Measurements from ENCODE around the gene SPG7. TPM values are rescaled to one million over a fixed set of nuclear protein-coding genes. Genes with fewer than 3 reads are reported as not detected.
A peak's percentile ranks its signal among the peaks of the same experiment; 100 is the strongest.

Gene SPG7
- total and polyA plus RNA-seq, 2 of the 4 experiments (the other 2 are of a cell fraction), result 94.6 to 96.8 TPM

DNA sequence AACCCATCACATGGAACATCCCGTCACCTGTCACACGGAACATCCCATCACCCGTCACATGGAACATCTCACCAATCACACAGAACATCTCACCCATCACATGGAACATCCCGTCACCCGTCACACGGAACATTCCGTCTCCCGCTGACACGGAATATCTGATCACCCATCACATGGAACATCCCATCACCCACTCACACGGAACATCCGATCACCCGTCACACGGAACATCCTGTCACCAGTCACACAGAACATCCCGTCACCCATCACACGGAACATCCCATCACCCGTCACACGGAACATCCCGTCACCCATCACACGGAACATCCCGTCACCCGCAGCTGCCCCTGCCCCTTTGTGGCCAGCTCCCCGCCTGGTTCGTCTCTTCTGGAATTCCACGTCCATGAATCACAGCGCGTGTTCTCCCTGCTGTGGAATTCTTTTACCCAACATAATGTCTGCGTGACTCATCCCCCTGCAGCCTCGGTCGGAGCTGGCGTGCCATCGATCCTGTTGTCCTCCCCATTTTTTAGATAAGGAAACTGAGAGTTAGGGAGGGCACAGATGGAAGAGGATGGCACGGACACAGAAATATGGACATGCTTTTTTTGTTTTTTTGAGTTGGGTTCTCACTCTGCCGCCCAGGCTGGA, 73.0 kb downstream of the SPG7 start:
- ATAC-seq (ENCODE audit: low read depth), result peak; percentile 92
- peak overlapping the region; percentile 92 for H3K14ac ChIP-seq (replicated peaks; ENCODE audit: low read depth, low read length)
- H3K4ac ChIP-seq (ENCODE audit: low read depth, low read length), result peak overlapping the region; percentile 99
- H2AK5ac ChIP-seq (ENCODE audit: low read depth, low read length), result peak overlapping the region; percentile 99
- H4K8ac ChIP-seq (ENCODE audit: low read depth in 2 of 2, low read length in 2 of 2), result peak overlapping the region; percentile 70 to 96
- peak overlapping the region; percentile 78 for H2AFZ ChIP-seq (replicated peaks; ENCODE audit: low read length, poor library complexity)
- dilution Hi-C loops (cut with HindIII; ENCODE audit: low sequenced_read_pairs, unreplicated experiment) (no loop called here), in situ Hi-C loops (cut with MboI; ENCODE audit: low sequenced_read_pairs) (no loop called here), intact Hi-C loops (cut with micrococcal nuclease) (no loop called here)
- H3K23ac ChIP-seq (ENCODE audit: low read depth, low read length), result peak overlapping the region; percentile 96
- peaks cover 17% of the 10 kb centered on the region for H3K4me1 ChIP-seq (ENCODE audit: control insufficient read depth, insufficient read depth, low read length)
- H3K4me2 ChIP-seq (ENCODE audit: low read depth, low read length), result no peak overlapping the region
- H2BK20ac ChIP-seq (ENCODE audit: low read depth, low read length), result peak overlapping the region; percentile 96
- no TSS peak for BruUV-seq (replicated peaks)
- H3K56ac ChIP-seq (ENCODE audit: extremely low read depth, insufficient read depth, low read length), result no peak overlapping the region
- ChIA-PET CTCF (interaction anchor here (1.0 kb wide), 1 partner anchor 9 kb away, joined by 3 read pairs; no protein-coding TSS in a partner anchor), POLR2A (ENCODE audit: unreplicated experiment) (interaction anchor here (0.7 kb wide), 1 partner anchor 21 kb away, joined by 4 read pairs; no protein-coding TSS in a partner anchor)
- H4K91ac ChIP-seq (ENCODE audit: insufficient read depth, low read depth, low read length), result peak overlapping the region; percentile 95
- H3K9me1 ChIP-seq (ENCODE audit: insufficient read depth, low read length), result peaks cover 26% of the 10 kb centered on the region
- H2BK15ac ChIP-seq (ENCODE audit: low read depth, low read length), result peak overlapping the region; percentile 99
- no peaks in the 10 kb centered on the region for H3K9me3 ChIP-seq (ENCODE audit: control insufficient read depth, insufficient read depth, low read length)
- DNase-seq, result peak; percentile 99
- peak overlapping the region; percentile 96 for H2BK120ac ChIP-seq (ENCODE audit: low read depth, low read length)
- peak overlapping the region; percentile 89 for H3K18ac ChIP-seq (ENCODE audit: low read depth, low read length)
- peaks cover 3% of the 10 kb centered on the region; the same call in 1 of the 2 replicates for H4K20me1 ChIP-seq (ENCODE audit: insufficient read depth, low read length)
- H3K36me3 ChIP-seq (ENCODE audit: control insufficient read depth, insufficient read depth, low read length), result peaks cover 6% of the 10 kb centered on the region; the same call in 1 of the 2 replicates
- no peaks in the 10 kb centered on the region for H3K27me3 ChIP-seq (ENCODE audit: control insufficient read depth, insufficient read depth, low read length)
- H2AK9ac ChIP-seq (replicated peaks; ENCODE audit: low read depth, low read length, poor library complexity), result peak overlapping the region; percentile 87
- H3K4me3 ChIP-seq (ENCODE audit: insufficient read depth, low read depth, low read length), result no peak overlapping the region
- H3K9ac ChIP-seq (ENCODE audit: low read depth, low read length), result no peak overlapping the region
- 54% methylated on average over 23 of the region's 33 CpGs; no CpG with 5 or more reads in 1 of the 2 experiments for WGBS, 2 experiments (ENCODE audit: extremely low coverage in 2 of 2, insufficient read length in 1 of 2)
- peak overlapping the region; percentile 98 for H2BK5ac ChIP-seq (ENCODE audit: low read depth, low read length, poor library complexity, severe bottlenecking)
- H3K79me1 ChIP-seq (ENCODE audit: low read depth in 1 of 2, low read length in 2 of 2), result peaks cover 0 to 13% of the 10 kb centered on the region in 2 experiments; a peak in 1 of 4 replicates
- H3K27ac ChIP-seq (ENCODE audit: insufficient read depth, low read length), result peak overlapping the region; percentile 91
- peak overlapping the region; percentile 84 for H4K5ac ChIP-seq (ENCODE audit: low read depth, low read length)
- peak; percentile 82 for TF ChIP-seq CEBPB (IDR thresholded peaks at IDR 0.05; ENCODE audit: low read depth, low read length)
- TF ChIP-seq RAD21 (IDR thresholded peaks at IDR 0.05; ENCODE audit: low read length), result no peak
- TF ChIP-seq, protein P1, sequence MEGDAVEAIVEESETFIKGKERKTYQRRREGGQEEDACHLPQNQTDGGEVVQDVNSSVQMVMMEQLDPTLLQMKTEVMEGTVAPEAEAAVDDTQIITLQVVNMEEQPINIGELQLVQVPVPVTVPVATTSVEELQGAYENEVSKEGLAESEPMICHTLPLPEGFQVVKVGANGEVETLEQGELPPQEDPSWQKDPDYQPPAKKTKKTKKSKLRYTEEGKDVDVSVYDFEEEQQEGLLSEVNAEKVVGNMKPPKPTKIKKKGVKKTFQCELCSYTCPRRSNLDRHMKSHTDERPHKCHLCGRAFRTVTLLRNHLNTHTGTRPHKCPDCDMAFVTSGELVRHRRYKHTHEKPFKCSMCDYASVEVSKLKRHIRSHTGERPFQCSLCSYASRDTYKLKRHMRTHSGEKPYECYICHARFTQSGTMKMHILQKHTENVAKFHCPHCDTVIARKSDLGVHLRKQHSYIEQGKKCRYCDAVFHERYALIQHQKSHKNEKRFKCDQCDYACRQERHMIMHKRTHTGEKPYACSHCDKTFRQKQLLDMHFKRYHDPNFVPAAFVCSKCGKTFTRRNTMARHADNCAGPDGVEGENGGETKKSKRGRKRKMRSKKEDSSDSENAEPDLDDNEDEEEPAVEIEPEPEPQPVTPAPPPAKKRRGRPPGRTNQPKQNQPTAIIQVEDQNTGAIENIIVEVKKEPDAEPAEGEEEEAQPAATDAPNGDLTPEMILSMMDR (conservative IDR thresholded peaks at IDR 0.05; ENCODE audit: low read depth, low read length), result no peak
- TF ChIP-seq BHLHE40 (IDR thresholded peaks at IDR 0.05; ENCODE audit: low read depth, low read length), result peak; percentile 83
- peak; percentile 32; the same call in 1 of the 2 replicates for TF ChIP-seq NFE2L2 (IDR thresholded peaks at IDR 0.05; ENCODE audit: low read depth, low read length)
- no peak for TF ChIP-seq MXI1 (IDR thresholded peaks at IDR 0.05; ENCODE audit: borderline replicate concordance, low read depth, low read length)
- 0 out of 2 replicates have a peak, but pooled peaks have one; percentile 0 for TF ChIP-seq MAFK (IDR thresholded peaks at IDR 0.05; ENCODE audit: low read depth, low read length)
- TF ChIP-seq RFX5 (IDR thresholded peaks at IDR 0.05; ENCODE audit: low read depth, low read length), result no peak
- TF ChIP-seq POLR2A (IDR thresholded peaks at IDR 0.05; ENCODE audit: low read depth, low read length), result no peak
- TF ChIP-seq USF2 (IDR thresholded peaks at IDR 0.05; ENCODE audit: low read depth, low read length), result peak; percentile 53; the same call in 1 of the 2 replicates
- TF ChIP-seq, protein P2, sequence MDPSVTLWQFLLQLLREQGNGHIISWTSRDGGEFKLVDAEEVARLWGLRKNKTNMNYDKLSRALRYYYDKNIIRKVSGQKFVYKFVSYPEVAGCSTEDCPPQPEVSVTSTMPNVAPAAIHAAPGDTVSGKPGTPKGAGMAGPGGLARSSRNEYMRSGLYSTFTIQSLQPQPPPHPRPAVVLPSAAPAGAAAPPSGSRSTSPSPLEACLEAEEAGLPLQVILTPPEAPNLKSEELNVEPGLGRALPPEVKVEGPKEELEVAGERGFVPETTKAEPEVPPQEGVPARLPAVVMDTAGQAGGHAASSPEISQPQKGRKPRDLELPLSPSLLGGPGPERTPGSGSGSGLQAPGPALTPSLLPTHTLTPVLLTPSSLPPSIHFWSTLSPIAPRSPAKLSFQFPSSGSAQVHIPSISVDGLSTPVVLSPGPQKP (IDR thresholded peaks at IDR 0.05; ENCODE audit: borderline replicate concordance, low read depth, low read length), result no peak
- TF ChIP-seq RCOR1 (IDR thresholded peaks at IDR 0.05; ENCODE audit: insufficient replicate concordance, low read length), result peak; percentile 83
- no peak for TF ChIP-seq CHD1 (IDR thresholded peaks at IDR 0.05; ENCODE audit: low read depth, low read length)
- TF ChIP-seq MAZ (IDR thresholded peaks at IDR 0.05; ENCODE audit: borderline replicate concordance, low read depth, low read length), result peak; percentile 62; the same call in 1 of the 2 replicates

Measured in IMR-90 (cell line).